GM18870 (cell line): ENCODE measurements around the gene STAP1.
A peak's percentile ranks its signal among the peaks of the same experiment; 100 is the strongest.
"Not testable (repeated sequence)": the region's sequence is repeated elsewhere in the genome, so short reads cannot be mapped to it uniquely, and the experiment has no call there.

Source experiments
- ATAC-seq: cut with Tn5 transposase; IDR thresholded peaks from one replicate; pipeline ENCODE4 v1.9.1; 2021; ENCODE audit warnings: moderate library complexity; ENCODE audit not compliant: unreplicated experiment

The STAP1 gene

GRCh38 chr4:67558493-67558892, at the start of gene STAP1:
Gene STAP1, plus strand, starts transcription at chr4:67558727. Its CDS starts 83 bp downstream, at chr4:67558810.
- ATAC-seq, result peak; percentile 63

GRCh38 chr4:67512501-67512900, 46.0 kb upstream of the STAP1 start:
- ATAC-seq, result no peak

- ATAC-seq, result no peak
These were observed 38.4 kb upstream of the STAP1 start for GRCh38 chr4:67520141-67520540.

GRCh38 chr4:67521506-67521905, 37.0 kb upstream of the STAP1 start:
- peak; percentile 77 for ATAC-seq

GRCh38 chr4:67522230-67522629, 36.3 kb upstream of the STAP1 start:
- no peak for ATAC-seq

- no peak for ATAC-seq
These were observed 35.5 kb upstream of the STAP1 start for GRCh38 chr4:67522851-67523671.

GRCh38 chr4:67524140-67524539, 34.4 kb upstream of the STAP1 start:
- not testable (repeated sequence) for ATAC-seq

- no peak for ATAC-seq
These were observed 27.1 kb upstream of the STAP1 start for GRCh38 chr4:67531379-67531962.

GRCh38 chr4:67532397-67532796, 26.1 kb upstream of the STAP1 start:
- ATAC-seq, result not testable (repeated sequence)

- no peak for ATAC-seq
These were observed 25.4 kb upstream of the STAP1 start for GRCh38 chr4:67533112-67533511.

GRCh38 chr4:67535280-67535840, 23.2 kb upstream of the STAP1 start:
- no peak for ATAC-seq

GRCh38 chr4:67539830-67540229, 18.7 kb upstream of the STAP1 start:
- ATAC-seq, result no peak

- ATAC-seq, result no peak
These were observed 16.5 kb upstream of the STAP1 start for GRCh38 chr4:67542076-67542475.

- peak; percentile 95 for ATAC-seq
These were observed 13.1 kb upstream of the STAP1 start, which contains the start of gene CENPC for GRCh38 chr4:67545199-67546003. Gene CENPC, minus strand, starts transcription at chr4:67545503. Its CDS starts 148 bp downstream, at chr4:67545355.

- ATAC-seq, result no peak
These were observed 12.5 kb upstream of the STAP1 start for GRCh38 chr4:67546004-67546356.

GRCh38 chr4:67546971-67547370, 11.6 kb upstream of the STAP1 start:
- no peak for ATAC-seq

GRCh38 chr4:67549123-67549522, 9.4 kb upstream of the STAP1 start:
- peak; percentile 43 for ATAC-seq

- peak; percentile 29 for ATAC-seq
These were observed 8.1 kb upstream of the STAP1 start for GRCh38 chr4:67550451-67550850.

- ATAC-seq, result peak; percentile 33
These were observed 7.7 kb upstream of the STAP1 start for GRCh38 chr4:67550857-67551256.

GRCh38 chr4:67552146-67552792, 6.3 kb upstream of the STAP1 start:
- ATAC-seq, result not testable (repeated sequence)

GRCh38 chr4:67554096-67554495, 4.4 kb upstream of the STAP1 start:
- no peak for ATAC-seq
